WTC11 (cell line): Measurements from ENCODE around the gene KLHL22. TPM values are rescaled to one million over a fixed set of nuclear protein-coding genes. Genes with fewer than 3 reads are reported as not detected.

ENCODE experiments used
- ATAC-seq: fragments of 200-7000 bp; cut with Tn5 transposase; 2 replicates; pipeline ENCODE4 v1.10.0; 2021; ENCODE audit warnings: mild to moderate bottlenecking, moderate library complexity
- CTCF ChIA-PET: fragments of 300-600 bp; sonication (Branson Sonifier 250); formaldehyde crosslinking; loops from one replicate; lab custom pipeline; 2021; ENCODE audit warnings: antibody characterized with exemption; lab: Charles Lee
- POLR2A ChIA-PET: fragments of 350-600 bp; sonication (Branson Sonifier 250); formaldehyde crosslinking; loops from one replicate; lab custom pipeline; 2021; ENCODE audit warnings: antibody characterized with exemption; lab: Charles Lee
- DNase-seq: peaks from one replicate; pipeline ENCODE4 v3.0.0; 2021; ENCODE audit warnings: low spot score
- H3K27ac Mint-ChIP-seq: 2 replicates; pipeline ENCODE4 v1.8.0; 2021; ENCODE audit warnings: mixed read lengths
- H3K27me3 Mint-ChIP-seq: 2 replicates; pipeline ENCODE4 v1.8.0; 2021; ENCODE audit warnings: low read depth, mild to moderate bottlenecking, moderate library complexity, mixed read lengths
- H3K36me3 Mint-ChIP-seq: 2 replicates; pipeline ENCODE4 v1.8.0; 2021; ENCODE audit warnings: mixed read lengths
- H3K4me1 Mint-ChIP-seq: 2 replicates; pipeline ENCODE4 v1.8.0; 2022; ENCODE audit warnings: mixed read lengths
- H3K4me3 Mint-ChIP-seq: 2 replicates; pipeline ENCODE4 v1.8.0; 2021; ENCODE audit warnings: mild to moderate bottlenecking, moderate library complexity, mixed read lengths
- H3K9me3 Mint-ChIP-seq: 2 replicates; pipeline ENCODE4 v1.8.0; 2021; ENCODE audit warnings: mixed read lengths
- CREB1 ChIP-seq: sonication (generic); formaldehyde crosslinking; IDR thresholded peaks from 2 replicates; pipeline ENCODE4 v1.8.0; 2023; ENCODE audit warnings: mild to moderate bottlenecking, missing genetic modification reagents
- CREM ChIP-seq: sonication (generic); formaldehyde crosslinking; IDR thresholded peaks from 2 replicates; pipeline ENCODE4 v1.8.1; 2022; ENCODE audit warnings: mild to moderate bottlenecking, missing genetic modification reagents, moderate library complexity
- E2F5 ChIP-seq: sonication (generic); formaldehyde crosslinking; IDR thresholded peaks from 2 replicates; pipeline ENCODE4 v1.8.1; 2022; ENCODE audit warnings: mild to moderate bottlenecking, moderate library complexity, missing genetic modification reagents
- GRHL2 ChIP-seq: fragments of 250-450 bp; sonication (Bioruptor Pico); IDR thresholded peaks from 2 replicates; pipeline ENCODE4 v1.8.0; 2022; ENCODE audit warnings: mild to moderate bottlenecking, moderate library complexity; ENCODE audit not compliant: insufficient replicate concordance, severe bottlenecking
- IRF1 ChIP-seq: sonication (generic); formaldehyde crosslinking; IDR thresholded peaks from 2 replicates; pipeline ENCODE4 v1.8.0; 2023; ENCODE audit warnings: missing genetic modification reagents
- JAZF1 ChIP-seq: fragments of 250-450 bp; sonication (Bioruptor Pico); IDR thresholded peaks from 2 replicates; pipeline ENCODE4 v1.9.0; 2021; ENCODE audit warnings: moderate library complexity, mild to moderate bottlenecking, inconsistent platforms
- MYBL2 ChIP-seq: sonication (generic); formaldehyde crosslinking; IDR thresholded peaks from 2 replicates; pipeline ENCODE4 v1.8.1; 2023; ENCODE audit warnings: mild to moderate bottlenecking, moderate library complexity, missing genetic modification reagents
- NR1H2 ChIP-seq: sonication (generic); formaldehyde crosslinking; IDR thresholded peaks from 2 replicates; pipeline ENCODE4 v1.9.0; 2021; ENCODE audit warnings: mild to moderate bottlenecking, moderate library complexity, missing genetic modification reagents
- NR3C1 ChIP-seq: sonication (generic); formaldehyde crosslinking; conservative IDR thresholded peaks from 2 replicates; pipeline ENCODE4 v1.8.1; 2023; ENCODE audit warnings: low read depth, mild to moderate bottlenecking, missing genetic modification reagents
- OVOL2 ChIP-seq: fragments of 250-450 bp; sonication (Bioruptor Pico); IDR thresholded peaks from 2 replicates; pipeline ENCODE4 v1.9.0; 2021; ENCODE audit warnings: mild to moderate bottlenecking, borderline replicate concordance
- SMAD3 ChIP-seq: sonication (generic); formaldehyde crosslinking; IDR thresholded peaks from 2 replicates; pipeline ENCODE4 v1.8.0; 2022; ENCODE audit warnings: missing genetic modification reagents, mild to moderate bottlenecking, borderline replicate concordance
- STAT6 ChIP-seq: sonication (generic); formaldehyde crosslinking; conservative IDR thresholded peaks from 2 replicates; pipeline ENCODE4 v1.8.1; 2023; ENCODE audit warnings: mild to moderate bottlenecking, low read depth, missing genetic modification reagents, moderate library complexity
- TCF7 ChIP-seq: sonication (generic); formaldehyde crosslinking; IDR thresholded peaks from 2 replicates; pipeline ENCODE4 v1.8.0; 2022; ENCODE audit warnings: mild to moderate bottlenecking, low read depth, missing genetic modification reagents, moderate library complexity
- USF2 ChIP-seq: sonication (generic); formaldehyde crosslinking; IDR thresholded peaks from 2 replicates; pipeline ENCODE4 v1.8.1; 2023; ENCODE audit warnings: mild to moderate bottlenecking, missing genetic modification reagents, moderate library complexity
- ZBTB21 ChIP-seq: sonication (generic); formaldehyde crosslinking; IDR thresholded peaks from 2 replicates; pipeline ENCODE4 v1.8.1; 2023; ENCODE audit warnings: mild to moderate bottlenecking, missing genetic modification reagents, borderline replicate concordance
- ZNF232 ChIP-seq: sonication (generic); formaldehyde crosslinking; IDR thresholded peaks from 2 replicates; pipeline ENCODE4 v1.8.0; 2022; ENCODE audit warnings: mild to moderate bottlenecking, missing genetic modification reagents
- ZNF317 ChIP-seq: sonication (generic); formaldehyde crosslinking; IDR thresholded peaks from 2 replicates; pipeline ENCODE4 v1.8.1; 2023; ENCODE audit warnings: low read depth, mild to moderate bottlenecking, moderate library complexity, missing genetic modification reagents, borderline replicate concordance
- ZNF396 ChIP-seq: fragments of 250-450 bp; sonication (Bioruptor Pico); IDR thresholded peaks from 2 replicates; pipeline ENCODE4 v1.8.0; 2021; ENCODE audit warnings: mild to moderate bottlenecking, moderate library complexity, borderline replicate concordance
- ZNF425 ChIP-seq: fragments of 250-450 bp; sonication (Bioruptor Pico); conservative IDR thresholded peaks from 2 replicates; pipeline ENCODE4 v1.9.0; 2021; ENCODE audit warnings: mild to moderate bottlenecking
- total RNA-seq: library from RNA; stranded (reverse); gene quantifications from 3 replicates; pipeline ENCODE4 v1.2.3, GENCODE V29; 2021

Gene KLHL22
- total RNA-seq, 1 experiment from 2014 or later, result 15.7 TPM

- Mint-ChIP-seq H3K4me1 (no peaks in the 10 kb centered on the region), H3K27me3 (no peaks in the 10 kb centered on the region), H3K9me3 (no peaks in the 10 kb centered on the region), H3K36me3 (peaks cover 3% of the 10 kb centered on the region; the same call in 1 of the 2 replicates), H3K4me3 (no peak overlapping the region), H3K27ac (peak overlapping the region; percentile 5; the same call in 1 of the 2 replicates)
- ChIA-PET POLR2A (no interaction called here), CTCF (interaction anchor here (0.7 to 0.9 kb wide), 3 partner anchors 24 to 40 kb away, joined by 3 read pairs; no protein-coding TSS in a partner anchor)
- TF ChIP-seq CREM (CRISPR knock-in tag) (no peak), ZNF425 (no peak), USF2 (CRISPR knock-in tag) (no peak), IRF1 (CRISPR knock-in tag) (no peak), MYBL2 (CRISPR knock-in tag) (no peak), E2F5 (no peak), SMAD3 (CRISPR knock-in tag) (no peak), NR3C1 (CRISPR knock-in tag) (no peak), ZNF232 (CRISPR knock-in tag) (no peak), OVOL2 (CRISPR knock-in tag) (no peak), ZNF396 (CRISPR knock-in tag) (no peak), STAT6 (CRISPR knock-in tag) (no peak), TCF7 (CRISPR knock-in tag) (no peak), JAZF1 (CRISPR knock-in tag) (no peak), CREB1 (CRISPR knock-in tag) (no peak), ZBTB21 (CRISPR knock-in tag) (no peak), GRHL2 (CRISPR knock-in tag) (no peak), NR1H2 (no peak), ZNF317 (CRISPR knock-in tag) (no peak)
- no peak for ATAC-seq
- DNase-seq, result no peak
Observed at GRCh38 chr22:20469110-20469868, 26.3 kb downstream of the KLHL22 start.
